ENCODE measurements around the gene ZFC3H1.
"Not testable (repeated sequence)": the region's sequence is repeated elsewhere in the genome, so short reads cannot be mapped to it uniquely, and the experiment has no call there.

ZFC3H1 gene, protein sequence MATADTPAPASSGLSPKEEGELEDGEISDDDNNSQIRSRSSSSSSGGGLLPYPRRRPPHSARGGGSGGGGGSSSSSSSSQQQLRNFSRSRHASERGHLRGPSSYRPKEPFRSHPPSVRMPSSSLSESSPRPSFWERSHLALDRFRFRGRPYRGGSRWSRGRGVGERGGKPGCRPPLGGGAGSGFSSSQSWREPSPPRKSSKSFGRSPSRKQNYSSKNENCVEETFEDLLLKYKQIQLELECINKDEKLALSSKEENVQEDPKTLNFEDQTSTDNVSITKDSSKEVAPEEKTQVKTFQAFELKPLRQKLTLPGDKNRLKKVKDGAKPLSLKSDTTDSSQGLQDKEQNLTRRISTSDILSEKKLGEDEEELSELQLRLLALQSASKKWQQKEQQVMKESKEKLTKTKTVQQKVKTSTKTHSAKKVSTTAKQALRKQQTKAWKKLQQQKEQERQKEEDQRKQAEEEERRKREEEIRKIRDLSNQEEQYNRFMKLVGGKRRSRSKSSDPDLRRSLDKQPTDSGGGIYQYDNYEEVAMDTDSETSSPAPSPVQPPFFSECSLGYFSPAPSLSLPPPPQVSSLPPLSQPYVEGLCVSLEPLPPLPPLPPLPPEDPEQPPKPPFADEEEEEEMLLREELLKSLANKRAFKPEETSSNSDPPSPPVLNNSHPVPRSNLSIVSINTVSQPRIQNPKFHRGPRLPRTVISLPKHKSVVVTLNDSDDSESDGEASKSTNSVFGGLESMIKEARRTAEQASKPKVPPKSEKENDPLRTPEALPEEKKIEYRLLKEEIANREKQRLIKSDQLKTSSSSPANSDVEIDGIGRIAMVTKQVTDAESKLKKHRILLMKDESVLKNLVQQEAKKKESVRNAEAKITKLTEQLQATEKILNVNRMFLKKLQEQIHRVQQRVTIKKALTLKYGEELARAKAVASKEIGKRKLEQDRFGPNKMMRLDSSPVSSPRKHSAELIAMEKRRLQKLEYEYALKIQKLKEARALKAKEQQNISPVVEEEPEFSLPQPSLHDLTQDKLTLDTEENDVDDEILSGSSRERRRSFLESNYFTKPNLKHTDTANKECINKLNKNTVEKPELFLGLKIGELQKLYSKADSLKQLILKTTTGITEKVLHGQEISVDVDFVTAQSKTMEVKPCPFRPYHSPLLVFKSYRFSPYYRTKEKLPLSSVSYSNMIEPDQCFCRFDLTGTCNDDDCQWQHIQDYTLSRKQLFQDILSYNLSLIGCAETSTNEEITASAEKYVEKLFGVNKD (N-terminal part only)

DNA sequence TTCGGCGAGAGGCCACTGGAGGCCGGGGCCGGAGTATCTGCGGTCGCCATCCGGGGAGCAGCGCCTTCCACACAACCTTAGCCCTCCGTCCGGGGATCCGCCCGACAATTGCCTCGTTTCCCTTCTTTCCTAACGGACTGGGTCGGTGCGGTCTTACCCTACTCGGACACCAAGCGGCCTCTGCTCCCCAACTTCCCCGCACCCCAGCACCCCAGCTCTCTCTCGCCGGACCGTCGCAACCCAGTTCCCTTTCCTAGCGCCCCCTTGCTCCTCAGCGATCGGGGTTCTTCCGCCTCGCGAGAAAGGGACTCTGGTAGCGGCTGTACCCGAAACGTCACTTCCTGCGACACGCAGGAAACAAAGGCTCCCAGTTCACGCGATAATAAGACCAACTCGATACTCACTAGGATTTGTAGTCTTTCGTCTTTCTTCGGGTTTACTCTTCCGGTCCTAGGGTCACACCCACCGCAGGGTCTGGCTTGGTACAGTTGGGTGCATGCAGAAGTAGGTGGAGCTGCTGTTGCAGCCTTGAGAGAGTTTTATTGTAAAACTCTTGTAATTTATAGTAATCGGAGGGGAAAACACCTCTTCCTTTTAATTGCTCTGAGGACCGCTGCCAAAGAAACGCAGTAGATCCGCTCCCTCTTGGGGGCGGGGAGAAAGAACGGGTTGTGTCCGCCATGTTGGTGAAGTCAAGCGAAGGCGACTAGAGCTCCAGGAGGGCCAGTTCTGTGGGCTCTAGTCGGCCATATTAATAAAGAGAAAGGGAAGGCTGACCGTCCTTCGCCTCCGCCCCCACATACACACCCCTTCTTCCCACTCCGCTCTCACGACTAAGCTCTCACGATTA lies at the start of gene ZFC3H1, which contains the start of gene THAP2:
Gene ZFC3H1 (minus strand): TSS at position 288 of the 850 bp plus-strand sequence. CDS start 238 bp downstream, at position 50.
Gene THAP2 (plus strand): TSS at position 741 of the 850 bp plus-strand sequence. CDS start 209 bp downstream, outside the sequence.
- peak; percentile 97 for DNase-seq (ENCODE audit: low spot score)

DNA sequence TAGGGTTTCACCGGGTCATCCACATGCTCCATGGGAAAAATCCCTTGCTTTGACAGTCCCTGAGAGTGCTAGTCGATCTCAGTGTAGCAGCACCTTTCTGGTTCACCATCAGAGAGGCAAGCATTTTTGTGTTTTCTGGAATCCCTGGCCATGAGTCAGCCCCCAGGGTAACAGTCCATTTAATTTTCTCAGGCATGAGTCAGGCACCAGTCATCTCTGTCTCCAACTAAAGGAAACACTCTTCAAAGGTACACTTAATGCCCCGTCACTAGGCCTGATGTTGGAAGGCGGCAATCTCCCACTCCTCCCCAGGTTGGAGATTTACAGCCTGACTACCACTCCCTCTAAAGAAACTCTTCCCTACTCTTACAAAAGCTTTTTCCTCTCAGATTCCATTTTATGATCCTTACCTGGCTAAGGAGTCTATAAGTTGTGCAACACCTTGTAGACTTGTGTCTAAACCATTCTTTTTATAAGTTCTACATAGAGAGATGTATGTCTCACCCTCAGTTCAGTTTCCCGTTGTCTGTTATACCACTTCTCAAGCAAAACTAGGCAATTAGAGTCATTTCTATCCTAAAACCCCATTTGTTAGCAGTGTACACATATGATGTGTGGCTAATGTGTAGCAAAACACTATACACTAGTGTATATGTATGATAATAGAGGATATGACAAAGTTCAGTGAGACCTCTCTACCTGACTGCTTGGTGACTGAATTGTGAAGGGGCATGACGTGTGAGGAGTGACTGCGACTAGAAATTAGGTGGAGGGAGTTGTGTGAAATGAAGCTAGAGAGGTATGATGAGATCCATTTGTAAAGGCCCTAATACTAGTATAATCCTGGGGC lies 46.9 kb upstream of the ZFC3H1 start:
- DNase-seq (ENCODE audit: low spot score), result no peak

DNA sequence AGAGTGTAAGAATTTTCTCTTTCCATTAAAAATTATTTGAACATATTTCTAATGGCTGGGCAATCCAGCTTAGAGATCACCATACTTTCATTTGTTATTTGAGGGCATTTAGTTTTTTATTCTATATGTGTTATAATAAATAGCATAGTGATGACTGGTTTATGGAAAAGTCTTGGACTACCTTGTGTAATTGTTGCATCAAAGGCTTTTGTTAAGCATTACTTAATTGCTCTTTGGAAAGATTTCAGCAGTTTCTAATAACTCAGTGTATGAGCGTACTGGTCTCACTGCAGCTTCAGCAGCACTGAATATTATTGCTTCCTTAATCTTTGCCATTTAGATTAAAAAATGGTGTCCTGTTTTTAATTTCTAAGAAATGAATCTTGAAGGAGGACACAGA lies 45.0 kb upstream of the ZFC3H1 start:
- DNase-seq (ENCODE audit: low spot score), result no peak

DNA sequence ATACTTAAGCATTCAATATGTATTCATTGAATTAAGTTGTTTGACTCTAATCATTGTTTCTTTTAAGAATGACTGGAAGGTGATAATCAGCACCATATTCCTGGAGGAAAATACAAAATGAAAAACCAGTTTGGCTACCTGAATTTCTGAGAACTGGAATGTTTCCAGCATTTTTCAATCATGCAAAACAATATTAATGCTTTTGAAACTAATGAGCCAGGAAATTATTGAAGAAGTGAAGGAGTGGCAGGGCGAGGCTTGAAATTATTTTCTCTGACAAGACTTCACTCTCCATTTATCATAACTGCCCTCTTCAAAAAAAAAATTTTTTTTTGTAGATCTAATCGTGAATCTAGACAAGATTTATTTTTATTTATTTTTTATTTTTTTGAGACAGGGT lies 41.3 kb upstream of the ZFC3H1 start:
- no peak for DNase-seq (ENCODE audit: low spot score)

DNA sequence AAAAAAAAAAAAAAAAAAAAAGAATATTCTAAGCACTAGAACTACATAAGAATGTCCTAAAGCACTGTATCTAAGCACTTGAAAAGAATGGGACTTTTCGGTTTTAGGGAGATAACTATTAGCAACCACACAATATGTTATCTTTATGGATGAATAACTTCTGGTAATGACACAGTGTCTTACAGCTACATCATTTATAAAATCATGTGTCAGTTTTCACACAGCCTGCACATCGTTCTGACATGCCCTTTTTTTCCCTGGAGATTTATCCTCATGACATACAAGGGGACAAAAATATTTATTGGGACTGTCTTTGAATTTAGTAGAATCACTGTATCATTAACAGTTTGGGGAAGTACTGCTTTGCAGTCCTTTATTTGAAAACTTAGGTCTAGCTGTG lies 39.6 kb upstream of the ZFC3H1 start:
- DNase-seq (ENCODE audit: low spot score), result no peak

DNA sequence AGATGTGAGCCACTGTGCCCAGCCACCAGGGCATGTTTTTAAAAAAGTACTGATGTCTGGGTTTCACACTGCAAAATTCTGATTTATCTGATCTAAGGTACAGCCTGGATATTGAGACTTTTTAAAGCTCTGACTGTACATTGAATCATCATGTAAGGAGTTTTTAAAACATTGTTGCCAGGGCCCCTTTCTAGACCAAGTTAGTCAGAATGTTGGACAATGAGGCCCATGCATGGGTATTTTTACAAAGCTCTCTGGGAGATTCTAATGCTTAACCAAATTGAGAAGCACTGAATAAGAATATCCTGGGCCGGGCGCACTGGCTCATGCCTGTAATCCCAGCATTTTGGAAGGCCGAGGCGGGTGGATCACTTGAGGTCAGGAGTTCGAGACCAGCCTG lies 38.9 kb upstream of the ZFC3H1 start:
- no peak for DNase-seq (ENCODE audit: low spot score)

DNA sequence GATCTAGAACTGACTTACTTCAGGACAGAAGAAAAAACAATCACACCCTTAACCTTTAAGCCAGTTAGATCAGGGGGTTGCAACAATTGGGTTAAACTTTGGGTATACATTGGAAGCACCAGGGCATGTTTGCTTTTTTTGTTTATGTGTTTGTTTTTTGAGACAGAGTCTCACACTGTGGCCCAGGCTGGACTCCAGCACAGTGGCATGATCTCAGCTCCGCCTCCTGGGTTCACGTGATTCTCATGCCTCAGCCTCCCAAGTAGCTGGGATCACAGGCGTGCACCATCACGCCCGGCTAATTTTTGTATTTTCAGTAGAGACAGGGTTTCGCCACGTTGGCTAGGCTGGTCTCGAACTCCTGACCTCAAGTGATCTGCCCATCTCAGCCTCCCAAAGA lies 38.5 kb upstream of the ZFC3H1 start:
- DNase-seq (ENCODE audit: low spot score), result not testable (repeated sequence)

DNA sequence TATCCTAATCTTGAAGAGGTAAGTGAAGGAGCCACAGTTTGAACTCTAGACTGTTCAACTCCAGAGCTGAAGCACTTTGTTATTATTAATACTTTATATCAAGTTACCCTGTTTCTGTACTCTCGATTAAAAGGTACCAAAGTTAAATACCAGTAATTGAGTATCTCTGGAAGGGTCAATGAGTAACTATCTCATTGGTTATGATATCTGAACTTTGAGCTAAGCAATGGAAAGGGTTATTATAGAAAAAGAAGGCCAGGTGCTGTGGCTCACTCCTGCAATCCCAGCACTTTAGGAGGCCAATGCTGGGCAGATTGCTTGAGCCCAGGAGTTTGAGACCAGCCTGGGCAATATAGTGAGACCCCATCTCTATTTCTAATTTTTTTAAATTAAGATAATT lies 32.1 kb upstream of the ZFC3H1 start:
- no peak for DNase-seq (ENCODE audit: low spot score)

DNA sequence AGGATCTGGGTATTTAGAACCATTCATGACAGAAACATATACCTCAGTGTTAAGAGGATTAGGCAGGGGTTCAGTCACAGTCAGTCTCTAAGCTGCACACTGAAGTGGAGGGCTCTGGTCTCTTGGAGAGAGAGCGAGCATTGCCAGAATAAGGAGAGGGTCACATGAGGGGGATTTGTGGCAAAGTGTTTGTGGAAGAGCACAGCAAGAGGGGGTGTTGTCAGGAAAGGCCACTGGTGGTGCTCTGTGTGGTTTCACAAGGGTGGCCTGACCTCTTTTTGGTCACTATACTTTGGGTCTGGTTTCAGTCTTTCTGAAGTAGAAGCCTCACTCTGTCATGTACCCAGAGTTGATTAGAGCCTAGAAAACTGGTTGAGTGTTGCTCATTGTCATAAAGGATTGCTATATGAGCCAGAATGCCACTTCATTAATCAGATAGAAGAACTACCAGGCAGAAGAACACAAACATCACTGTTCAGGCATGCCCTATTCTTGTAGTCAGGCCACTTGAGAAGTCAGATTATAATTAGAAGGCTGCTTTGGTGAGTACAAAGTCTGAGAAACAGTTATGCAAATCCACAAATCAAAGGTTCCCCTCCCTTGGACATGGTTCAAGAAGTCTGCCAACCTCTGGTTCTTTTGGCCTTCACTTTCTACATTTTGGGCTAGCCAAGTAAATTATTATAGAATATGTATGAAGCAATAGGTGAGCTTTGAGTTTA lies 30.6 kb upstream of the ZFC3H1 start:
- no peak for DNase-seq (ENCODE audit: low spot score)

DNA sequence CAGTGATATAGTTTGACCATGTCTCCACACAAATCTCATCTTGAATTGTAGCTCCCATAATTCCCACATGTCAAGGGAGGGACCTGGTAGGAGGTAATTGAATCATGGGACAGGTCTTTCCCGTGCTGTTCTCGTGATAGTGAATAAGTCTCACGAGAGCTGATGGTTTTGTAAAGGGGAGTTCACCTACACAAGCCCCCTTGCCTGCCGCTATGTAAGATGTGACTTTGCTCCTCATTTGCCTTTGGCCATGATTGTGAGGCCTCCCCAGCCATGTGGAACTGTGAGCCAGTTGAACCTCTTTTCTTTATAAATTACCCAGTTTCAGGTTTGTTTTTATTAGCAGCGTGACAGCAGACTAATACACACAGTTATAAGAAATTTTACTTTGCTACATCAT lies 30.0 kb upstream of the ZFC3H1 start:
- DNase-seq (ENCODE audit: low spot score), result not testable (repeated sequence)

DNA sequence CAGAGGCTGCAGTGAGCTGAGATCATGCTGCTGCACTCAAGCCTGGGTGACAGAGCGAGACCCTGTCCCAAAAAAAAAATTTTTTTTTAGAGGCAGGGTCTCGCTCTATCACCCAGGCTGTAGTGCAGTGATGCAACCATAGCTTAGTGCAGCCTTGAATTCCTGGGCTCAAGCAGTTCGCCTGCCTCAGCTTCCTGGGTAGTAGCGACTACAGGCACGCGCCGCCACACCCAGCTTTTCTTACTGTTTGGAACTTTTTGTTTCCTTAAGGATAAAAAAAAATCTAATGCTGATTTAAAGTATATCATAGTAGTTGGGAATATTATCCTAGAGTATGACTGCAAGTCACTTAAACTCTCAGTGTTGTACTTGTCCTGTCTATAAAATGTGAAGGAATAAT lies 29.5 kb upstream of the ZFC3H1 start:
- no peak for DNase-seq (ENCODE audit: low spot score)

DNA sequence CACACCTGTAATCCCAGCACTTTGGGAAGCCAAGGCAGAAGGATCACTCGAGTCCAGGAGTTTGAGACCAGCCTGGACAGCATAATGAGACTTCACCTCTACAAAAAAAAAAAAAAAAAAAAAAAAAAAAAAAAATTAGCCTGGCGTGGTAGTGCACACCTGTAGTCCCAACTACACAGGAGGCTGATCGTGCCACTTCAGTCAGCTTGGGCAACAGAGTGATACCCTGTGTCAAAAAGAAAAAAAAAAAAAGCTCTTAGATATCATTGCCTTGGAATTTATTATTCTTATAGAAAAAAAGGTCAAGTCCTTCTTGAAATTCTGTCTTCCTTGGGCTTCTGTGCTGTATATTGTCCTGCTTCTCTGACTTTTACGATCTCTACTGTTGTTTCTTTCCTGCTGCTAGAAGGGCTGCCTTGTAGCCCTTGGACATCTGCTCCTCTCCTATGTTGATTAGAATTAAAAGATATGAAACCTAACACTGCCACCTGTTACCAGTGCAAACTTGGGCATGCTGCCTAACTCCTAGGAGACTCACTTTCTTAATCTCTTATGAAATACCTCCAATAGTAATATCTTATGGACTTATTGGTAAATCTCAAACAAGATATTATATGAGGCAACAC lies 28.0 kb upstream of the ZFC3H1 start:
- no peak for DNase-seq (ENCODE audit: low spot score)

DNA sequence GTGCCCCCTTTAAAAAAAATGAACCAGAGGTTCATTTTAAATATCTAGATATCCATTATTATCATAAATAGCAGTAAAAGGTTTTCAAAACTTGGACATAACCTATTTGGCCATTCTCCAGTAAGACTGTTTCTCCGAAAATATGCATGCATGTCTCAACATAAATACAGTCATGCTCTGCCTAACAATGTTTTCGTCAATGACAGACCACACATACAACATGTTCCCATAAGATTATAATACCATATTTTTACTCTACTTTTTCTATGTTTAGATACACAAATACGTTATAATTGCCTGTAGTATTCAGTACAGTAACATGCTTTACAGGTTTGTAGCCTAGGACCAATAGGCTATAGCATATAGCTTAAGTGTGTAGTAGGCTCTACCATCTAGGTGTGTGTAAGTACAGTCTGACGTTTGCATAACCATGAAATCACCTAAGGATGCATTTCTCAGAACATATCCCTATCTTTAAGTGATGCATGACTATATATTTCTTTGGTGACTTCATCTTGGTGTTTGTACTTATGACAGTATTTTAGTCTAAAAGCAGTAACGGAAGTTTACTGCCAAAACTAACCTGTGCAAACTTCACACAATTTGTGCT lies 25.4 kb upstream of the ZFC3H1 start:
- DNase-seq (ENCODE audit: low spot score), result no peak

DNA sequence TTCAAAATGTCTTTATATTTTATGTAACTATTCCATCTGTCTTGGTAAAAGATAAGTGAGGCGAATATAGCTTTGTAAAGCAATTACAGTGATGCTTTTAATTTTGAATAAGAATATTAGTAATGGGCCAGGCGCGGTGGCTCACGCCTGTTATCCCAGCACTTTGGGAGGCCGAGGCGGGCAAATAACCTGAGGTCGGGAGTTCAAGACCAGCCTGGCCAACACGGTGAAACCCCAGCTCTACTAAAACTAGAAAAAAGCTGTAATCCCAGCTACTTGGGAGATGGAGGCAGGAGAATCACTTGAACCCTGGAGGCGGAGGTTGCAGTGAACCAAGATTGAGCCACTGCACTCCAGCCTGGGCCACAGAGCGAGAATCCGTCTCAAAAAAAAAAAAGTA lies 23.5 kb upstream of the ZFC3H1 start:
- not testable (repeated sequence) for DNase-seq (ENCODE audit: low spot score)

DNA sequence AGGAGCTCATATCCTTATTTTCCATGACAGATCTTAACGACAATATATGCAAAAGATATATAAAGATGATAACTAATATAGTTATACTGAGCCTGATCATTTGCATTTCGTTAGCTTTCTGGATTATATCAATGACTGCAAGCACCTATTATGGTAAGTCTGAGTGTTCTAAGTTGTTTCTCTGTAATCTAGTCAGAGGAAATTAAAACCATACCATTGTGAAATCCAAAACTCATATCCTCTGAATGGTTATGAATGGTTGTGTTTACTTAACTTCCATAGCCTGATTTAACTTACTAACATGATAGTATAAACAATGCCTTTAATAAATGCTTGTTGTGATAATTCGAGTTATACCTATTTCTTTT lies 23.0 kb upstream of the ZFC3H1 start:
- DNase-seq (ENCODE audit: low spot score), result no peak

DNA sequence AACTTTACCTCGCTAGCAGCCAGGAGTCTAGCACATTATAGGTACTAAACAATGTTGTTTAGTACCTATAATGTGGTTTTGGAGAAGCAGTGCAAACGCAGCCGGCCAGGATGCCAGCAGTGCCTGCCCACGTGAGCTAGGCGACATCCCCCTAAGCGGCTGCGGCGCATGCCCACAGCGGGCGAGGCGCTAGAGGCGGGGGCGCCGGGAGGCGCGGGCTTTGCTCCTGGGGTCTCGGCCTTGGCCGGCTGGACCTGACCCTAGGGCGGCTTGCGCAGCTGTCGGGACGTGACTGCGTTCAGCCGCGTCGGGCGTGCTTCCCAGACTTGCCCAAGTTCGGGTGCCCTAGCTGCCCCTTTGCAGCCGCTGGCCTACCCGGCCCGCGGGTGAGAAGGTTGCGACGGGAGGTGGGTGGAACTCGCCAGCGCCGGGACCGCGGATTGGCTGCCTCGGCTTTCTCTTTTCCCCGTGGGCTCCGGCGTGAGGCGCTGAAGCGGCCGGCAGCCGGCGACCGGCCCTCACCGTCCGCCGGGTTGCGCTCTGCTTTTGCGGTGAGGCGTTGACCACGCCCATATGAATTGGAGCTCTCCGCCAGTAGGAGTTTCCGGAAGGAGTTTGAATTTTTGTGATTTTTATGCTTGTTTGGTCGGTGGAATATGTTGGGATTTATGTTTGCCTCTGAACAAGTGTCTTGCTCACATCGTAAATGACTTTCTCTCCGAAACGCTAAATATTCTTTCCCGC lies 22.4 kb upstream of the ZFC3H1 start, which contains the start of gene TMEM19:
Gene TMEM19 (plus strand): TSS at position 169 of the 744 bp plus-strand sequence. CDS start 599 bp downstream, outside the sequence.
- DNase-seq (ENCODE audit: low spot score), result peak; percentile 77

DNA sequence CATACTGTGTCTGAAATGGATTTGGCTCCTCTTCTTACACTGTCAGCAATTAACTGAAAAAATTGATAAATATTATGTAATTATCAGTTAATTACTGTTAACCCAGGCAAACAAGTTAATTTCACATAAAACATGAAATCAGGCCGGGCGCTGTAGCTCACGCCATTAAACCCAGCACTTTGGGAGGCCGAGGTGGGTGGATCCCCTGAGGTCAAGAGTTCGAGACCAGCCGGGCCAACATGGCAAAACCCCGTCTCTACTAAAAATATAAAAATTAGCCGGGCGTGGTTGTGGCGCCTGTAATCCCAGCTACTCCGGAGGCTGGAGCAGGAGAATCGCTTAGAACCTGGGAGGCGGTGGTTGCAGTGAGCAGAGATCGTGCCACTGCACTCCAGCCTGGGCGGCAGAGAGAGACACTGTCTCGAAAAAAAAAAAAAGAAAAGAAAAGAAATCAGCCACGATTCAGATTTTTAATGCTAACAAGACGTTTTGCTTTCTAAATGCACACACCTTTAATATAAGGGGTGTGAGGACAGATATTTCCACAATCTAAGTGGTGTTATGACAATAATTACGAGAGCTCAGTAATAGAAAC lies 21.8 kb upstream of the ZFC3H1 start:
- no peak for DNase-seq (ENCODE audit: low spot score)

Data from CD4-positive, alpha-beta T cell treated with Interleukin-2 at 100 ng/mL for 4 hours (primary cell).